Suprapubic skin (tissue), 4 donors: ENCODE measurements around the gene CARS2. TPM values are rescaled to one million over a fixed set of nuclear protein-coding genes. Genes with fewer than 3 reads are reported as not detected.
"Not testable (repeated sequence)": the region's sequence is repeated elsewhere in the genome, so short reads cannot be mapped to it uniquely, and the experiment has no call there.

ENCODE experiments used
- DNase-seq, 2 donors: peaks; one replicate each; pipeline ENCODE4 v3.0.0-alpha.2; 2019; ENCODE audit warnings: low spot score in 2 of 2
- H3K27ac ChIP-seq: fragments of 200-600 bp; sonication (generic); one replicate; pipeline ENCODE4 v1.5.1; 2019
- H3K27me3 ChIP-seq: fragments of 200-600 bp; sonication (generic); one replicate; pipeline ENCODE4 v1.5.1; 2019
- H3K36me3 ChIP-seq: fragments of 200-600 bp; sonication (generic); one replicate; pipeline ENCODE4 v1.5.1; 2019
- H3K4me1 ChIP-seq: fragments of 200-600 bp; sonication (generic); one replicate; pipeline ENCODE4 v1.5.1; 2019
- H3K4me3 ChIP-seq: fragments of 200-600 bp; sonication (generic); one replicate; pipeline ENCODE4 v1.5.1; 2019; ENCODE audit warnings: mild to moderate bottlenecking
- H3K9me3 ChIP-seq: fragments of 200-600 bp; sonication (generic); one replicate; pipeline ENCODE4 v1.5.1; 2019
- EP300 ChIP-seq: sonication (generic); formaldehyde crosslinking; IDR thresholded peaks from one replicate; pipeline ENCODE4 v1.6.1; 2017; ENCODE audit warnings: antibody characterized with exemption
- POLR2A ChIP-seq, 2 donors: fragments of 450-650 bp; IDR thresholded peaks; one replicate each; pipeline ENCODE4 v1.6.1; 2017; ENCODE audit warnings: antibody characterized with exemption in 2 of 2, mild to moderate bottlenecking in 2 of 2, moderate library complexity in 2 of 2
- POLR2AphosphoS5 ChIP-seq, 3 donors: sonication (generic); formaldehyde crosslinking; IDR thresholded peaks; one replicate each; pipeline ENCODE4 v1.6.1; 2017; ENCODE audit warnings: antibody characterized with exemption in 3 of 3
- WGBS: methylation state at CpG from one replicate; pipeline ENCODE4 v1.1.5; 2018; 5-methylcytosine and 5-hydroxymethylcytosine counted together
- total RNA-seq, 4 donors: library from RNA; depleted of rRNA; stranded (reverse); fragments of >200 nt; gene quantifications; one replicate each; pipeline ENCODE4 v1.1.0, GENCODE V29; 2016
- TF ChIP-seq, protein P1 (sequence below), 2 donors: fragments of 200-600 bp in 1 of 2; fragments of 450-650 bp in 1 of 2; sonication (generic) in 1 of 2; IDR thresholded peaks; one replicate each; pipeline ENCODE4 v1.5.1; 2016 to 2019; ENCODE audit warnings: antibody characterized with exemption in 2 of 2, mild to moderate bottlenecking in 1 of 2, moderate library complexity in 1 of 2

CARS2 gene
- total RNA-seq, 4 donors from 2014 or later: 35.1 to 130 (median 80.9) TPM

- no peak for TF ChIP-seq POLR2A (IDR thresholded peaks at IDR 0.05)
- TF ChIP-seq EP300: no peak
- TF ChIP-seq POLR2AphosphoS5 (IDR thresholded peaks at IDR 0.05): no peak
- TF ChIP-seq, protein P1, sequence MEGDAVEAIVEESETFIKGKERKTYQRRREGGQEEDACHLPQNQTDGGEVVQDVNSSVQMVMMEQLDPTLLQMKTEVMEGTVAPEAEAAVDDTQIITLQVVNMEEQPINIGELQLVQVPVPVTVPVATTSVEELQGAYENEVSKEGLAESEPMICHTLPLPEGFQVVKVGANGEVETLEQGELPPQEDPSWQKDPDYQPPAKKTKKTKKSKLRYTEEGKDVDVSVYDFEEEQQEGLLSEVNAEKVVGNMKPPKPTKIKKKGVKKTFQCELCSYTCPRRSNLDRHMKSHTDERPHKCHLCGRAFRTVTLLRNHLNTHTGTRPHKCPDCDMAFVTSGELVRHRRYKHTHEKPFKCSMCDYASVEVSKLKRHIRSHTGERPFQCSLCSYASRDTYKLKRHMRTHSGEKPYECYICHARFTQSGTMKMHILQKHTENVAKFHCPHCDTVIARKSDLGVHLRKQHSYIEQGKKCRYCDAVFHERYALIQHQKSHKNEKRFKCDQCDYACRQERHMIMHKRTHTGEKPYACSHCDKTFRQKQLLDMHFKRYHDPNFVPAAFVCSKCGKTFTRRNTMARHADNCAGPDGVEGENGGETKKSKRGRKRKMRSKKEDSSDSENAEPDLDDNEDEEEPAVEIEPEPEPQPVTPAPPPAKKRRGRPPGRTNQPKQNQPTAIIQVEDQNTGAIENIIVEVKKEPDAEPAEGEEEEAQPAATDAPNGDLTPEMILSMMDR (IDR thresholded peaks at IDR 0.05): no peak
- peaks cover 83% of the 10 kb centered on the region for H3K36me3 ChIP-seq
- H3K4me1 ChIP-seq: no peaks in the 10 kb centered on the region
- H3K9me3 ChIP-seq: no peaks in the 10 kb centered on the region
- WGBS: 83% methylated on average over 16 of the region's 16 CpGs
- H3K27me3 ChIP-seq: no peaks in the 10 kb centered on the region
- H3K27ac ChIP-seq: no peak overlapping the region
- DNase-seq: no peak
- H3K4me3 ChIP-seq: no peak overlapping the region
Measured at GRCh38 chr13:110662777-110663443, 43.0 kb downstream of the CARS2 start.

DNA sequence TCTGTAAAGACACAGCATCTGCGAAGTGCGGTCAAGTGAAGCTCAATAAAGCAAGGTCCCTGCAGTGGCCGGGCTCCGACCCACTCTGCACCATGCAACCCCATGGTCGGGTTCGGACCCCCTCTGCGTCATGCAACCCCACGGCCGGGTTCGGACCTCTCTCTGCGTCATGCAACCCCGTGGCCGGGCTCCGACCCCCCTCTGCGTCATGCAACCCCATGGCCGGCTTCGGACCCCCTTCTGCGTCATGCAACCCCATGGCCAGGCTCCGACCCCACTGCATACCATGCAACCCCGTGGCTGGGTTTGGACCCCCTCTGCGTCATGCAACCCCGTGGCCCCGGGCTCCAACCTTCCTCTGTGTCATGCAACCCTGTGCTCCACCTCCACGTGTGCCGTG is 43.8 kb downstream of the CARS2 start:
- H3K9me3 ChIP-seq: no peaks in the 10 kb centered on the region
- no peak overlapping the region for H3K4me3 ChIP-seq
- DNase-seq: no peak
- peaks cover 76% of the 10 kb centered on the region for H3K36me3 ChIP-seq
- H3K4me1 ChIP-seq: no peaks in the 10 kb centered on the region
- no peak overlapping the region for H3K27ac ChIP-seq
- no peak for TF ChIP-seq POLR2A (IDR thresholded peaks at IDR 0.05)
- TF ChIP-seq POLR2AphosphoS5 (IDR thresholded peaks at IDR 0.05): no peak
- no peak for TF ChIP-seq EP300
- TF ChIP-seq, protein P1 (IDR thresholded peaks at IDR 0.05): no peak
- no peaks in the 10 kb centered on the region for H3K27me3 ChIP-seq
- 96% methylated on average over 25 of the region's 25 CpGs for WGBS

DNA sequence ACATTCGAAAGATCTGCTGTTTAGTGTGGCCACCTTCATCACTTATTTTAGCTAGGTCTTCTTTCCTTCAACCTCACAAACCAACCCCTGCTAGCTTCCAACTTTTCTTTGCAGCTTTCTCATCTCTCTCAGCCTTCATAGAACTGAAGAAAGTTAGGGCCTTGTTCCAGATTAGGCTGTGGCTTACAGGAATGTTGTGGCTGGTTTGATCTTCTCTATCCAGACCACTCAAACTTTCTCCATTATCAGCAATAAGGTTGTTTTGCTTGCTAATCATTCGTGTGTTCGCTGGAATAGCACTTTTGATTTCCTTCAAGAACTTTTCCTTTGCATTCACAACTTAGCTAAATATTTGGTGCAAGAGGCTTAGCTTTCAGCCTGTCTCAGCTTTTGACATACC is 44.7 kb downstream of the CARS2 start:
- H3K36me3 ChIP-seq: peaks cover 69% of the 10 kb centered on the region
- no peak overlapping the region for H3K27ac ChIP-seq
- no peaks in the 10 kb centered on the region for H3K4me1 ChIP-seq
- WGBS: 96% methylated on average over 3 of the region's 3 CpGs
- no peak overlapping the region for H3K4me3 ChIP-seq
- no peak for DNase-seq
- TF ChIP-seq, protein P1 (IDR thresholded peaks at IDR 0.05): no peak
- TF ChIP-seq POLR2A (IDR thresholded peaks at IDR 0.05): no peak
- TF ChIP-seq POLR2AphosphoS5 (IDR thresholded peaks at IDR 0.05): no peak
- TF ChIP-seq EP300: no peak
- no peaks in the 10 kb centered on the region for H3K9me3 ChIP-seq
- H3K27me3 ChIP-seq: no peaks in the 10 kb centered on the region

- WGBS: 85% methylated on average over 6 of the region's 6 CpGs
- not testable (repeated sequence) for H3K4me1 ChIP-seq, H3K9me3 ChIP-seq, H3K27ac ChIP-seq, H3K4me3 ChIP-seq, DNase-seq, H3K27me3 ChIP-seq
- H3K36me3 ChIP-seq: peaks cover 59% of the 10 kb centered on the region
Measured at GRCh38 chr13:110658218-110658911, 47.6 kb downstream of the CARS2 start.

- H3K27me3 ChIP-seq: no peaks in the 10 kb centered on the region
- DNase-seq: no peak
- WGBS: over 99% methylated on average over 7 of the region's 7 CpGs
- no peak overlapping the region for H3K27ac ChIP-seq
- H3K4me1 ChIP-seq: no peaks in the 10 kb centered on the region
- TF ChIP-seq POLR2A (IDR thresholded peaks at IDR 0.05): no peak
- no peak for TF ChIP-seq POLR2AphosphoS5 (IDR thresholded peaks at IDR 0.05)
- TF ChIP-seq, protein P1 (IDR thresholded peaks at IDR 0.05): no peak
- no peak for TF ChIP-seq EP300
- H3K4me3 ChIP-seq: no peak overlapping the region
- H3K36me3 ChIP-seq: peaks cover 57% of the 10 kb centered on the region
- H3K9me3 ChIP-seq: no peaks in the 10 kb centered on the region
Measured at GRCh38 chr13:110657196-110657595, 48.7 kb downstream of the CARS2 start.
